Naive B cell (primary cell): ENCODE results near the gene PIAS4. TPM values are rescaled to one million over a fixed set of nuclear protein-coding genes. Genes with fewer than 3 reads are reported as not detected.
A peak's percentile ranks its signal among the peaks of the same experiment; 100 is the strongest.
"Not testable (repeated sequence)": the region's sequence is repeated elsewhere in the genome, so short reads cannot be mapped to it uniquely, and the experiment has no call there.

ENCODE experiments used
- ATAC-seq, 2 donors: fragments of 150-1000 bp; cut with Tn5 transposase; 2 replicates each; pipeline ENCODE4 v1.10.0; 2021; ENCODE audit warnings: low read depth in 2 of 2, mild to moderate bottlenecking in 2 of 2, moderate library complexity in 2 of 2
- DNase-seq: peaks from one replicate; pipeline ENCODE4 v3.0.0; 2022
- H3K27ac Mint-ChIP-seq, 6 donors: one replicate each; pipeline ENCODE4 v1.8.0; 2020 to 2022; ENCODE audit warnings: mild to moderate bottlenecking in 6 of 6, mixed read lengths in 6 of 6, moderate library complexity in 5 of 6, inconsistent platforms in 2 of 6
- H3K27me3 Mint-ChIP-seq, 3 donors: one replicate each; pipeline ENCODE4 v1.8.0; 2021 to 2022; ENCODE audit warnings: mixed read lengths in 3 of 3, mild to moderate bottlenecking in 1 of 3
- H3K36me3 Mint-ChIP-seq, 2 donors: one replicate each; pipeline ENCODE4 v1.8.0; 2020 to 2022; ENCODE audit warnings: mixed read lengths in 2 of 2, inconsistent platforms in 1 of 2, mild to moderate bottlenecking in 1 of 2
- H3K4me1 Mint-ChIP-seq, 3 donors: one replicate each; pipeline ENCODE4 v1.8.0; 2020 to 2022; ENCODE audit warnings: mixed read lengths in 3 of 3, inconsistent platforms in 1 of 3, mild to moderate bottlenecking in 1 of 3, moderate library complexity in 1 of 3
- H3K4me3 Mint-ChIP-seq, 8 donors: one replicate each; pipeline ENCODE4 v1.8.0; 2020 to 2022; ENCODE audit warnings: mild to moderate bottlenecking in 8 of 8, mixed read lengths in 8 of 8, moderate library complexity in 8 of 8, inconsistent platforms in 2 of 8
- H3K9me3 Mint-ChIP-seq, 7 donors: one replicate each; pipeline ENCODE4 v1.8.0; 2020 to 2022; ENCODE audit warnings: mixed read lengths in 7 of 7, mild to moderate bottlenecking in 5 of 7, inconsistent platforms in 2 of 7, moderate library complexity in 1 of 7
- polyA plus RNA-seq, 6 donors: library from polyadenylated mRNA; unstranded; fragments of 300-500 nt; fragmentation: Illumina TruSeq; gene quantifications; one replicate each; pipeline ENCODE4 v1.2.3, GENCODE V29; 2021; ENCODE audit warnings: low read depth in 6 of 6

Gene PIAS4
- polyA plus RNA-seq, 6 donors from 2014 or later = 5.1 to 12.1 (median 6.1) TPM

DNA sequence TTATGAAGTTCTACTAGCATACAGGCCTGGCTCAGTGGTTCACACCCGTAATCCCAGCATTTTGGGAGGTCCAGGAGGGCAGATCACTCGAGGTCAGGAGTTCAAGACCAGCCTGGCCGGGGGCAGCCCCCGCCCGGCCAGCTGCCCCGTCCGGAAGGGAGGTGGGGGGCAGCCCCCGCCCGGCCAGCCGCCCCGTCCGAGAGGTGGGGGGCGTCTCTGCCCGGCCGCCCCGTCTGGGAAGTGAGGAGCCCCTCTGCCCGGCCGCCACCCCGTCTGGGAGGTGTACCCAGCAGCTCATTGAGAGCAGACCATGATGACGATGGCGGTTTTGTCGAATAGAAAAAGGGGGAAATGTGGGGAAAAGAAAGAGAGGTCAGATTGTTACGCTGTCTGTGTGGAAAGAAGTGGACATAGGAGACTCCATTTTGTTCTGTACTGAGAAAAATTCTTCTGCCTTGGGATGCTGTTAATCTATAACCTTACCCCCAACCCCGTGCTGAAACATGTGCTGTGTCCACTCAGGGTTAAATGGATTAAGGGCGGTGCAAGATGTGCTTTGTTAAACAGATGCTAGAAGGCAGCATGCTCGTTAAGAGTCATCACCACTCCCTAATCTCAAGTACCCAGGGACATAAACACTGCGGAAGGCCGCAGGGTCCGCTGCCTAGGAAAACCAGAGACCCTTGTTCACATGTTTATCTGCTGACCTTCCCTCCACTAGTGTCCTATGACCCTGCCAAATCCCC is 8.7 kb upstream of the PIAS4 start:
- H3K4me1 Mint-ChIP-seq, H3K27ac Mint-ChIP-seq, H3K9me3 Mint-ChIP-seq, DNase-seq, ATAC-seq, H3K27me3 Mint-ChIP-seq, H3K4me3 Mint-ChIP-seq, H3K36me3 Mint-ChIP-seq: not testable (repeated sequence)

GRCh38 chr19:4000798-4001197 is 6.7 kb upstream of the PIAS4 start:
- not testable (repeated sequence) for H3K9me3 Mint-ChIP-seq, H3K27me3 Mint-ChIP-seq, ATAC-seq, H3K36me3 Mint-ChIP-seq, H3K4me3 Mint-ChIP-seq, DNase-seq, H3K27ac Mint-ChIP-seq, H3K4me1 Mint-ChIP-seq

DNA sequence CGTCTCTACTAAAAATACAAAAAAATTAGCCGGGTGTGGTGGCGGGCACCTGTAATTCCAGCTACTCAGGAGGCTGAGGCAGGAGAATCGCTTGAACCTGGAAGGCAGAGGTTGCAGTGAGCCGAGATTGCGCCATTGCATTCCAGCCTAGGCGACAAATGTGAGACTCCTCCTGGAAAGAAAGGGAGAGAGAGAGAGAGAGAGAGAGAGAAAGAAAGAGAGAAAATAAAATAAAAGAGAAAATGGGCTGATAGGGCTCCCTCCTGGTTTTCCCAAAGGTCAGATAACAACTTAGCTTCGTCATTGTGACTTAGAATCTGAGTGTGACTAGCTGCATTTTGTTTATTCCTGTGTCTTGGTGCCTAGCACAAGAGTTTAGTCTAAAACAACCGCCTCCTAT is 2.1 kb upstream of the PIAS4 start:
- H3K27me3 Mint-ChIP-seq, H3K36me3 Mint-ChIP-seq, H3K9me3 Mint-ChIP-seq, DNase-seq, ATAC-seq: not testable (repeated sequence)
- Mint-ChIP-seq H3K4me1 (peaks cover 14 to 20% (median 18%) of the 10 kb centered on the region in 3 donors), H3K27ac (peak overlapping the region in 1 of 6 donors; percentile 88), H3K4me3 (peak overlapping the region in 5 of 8 donors; percentile 28 to 88 (median 51))

DNA sequence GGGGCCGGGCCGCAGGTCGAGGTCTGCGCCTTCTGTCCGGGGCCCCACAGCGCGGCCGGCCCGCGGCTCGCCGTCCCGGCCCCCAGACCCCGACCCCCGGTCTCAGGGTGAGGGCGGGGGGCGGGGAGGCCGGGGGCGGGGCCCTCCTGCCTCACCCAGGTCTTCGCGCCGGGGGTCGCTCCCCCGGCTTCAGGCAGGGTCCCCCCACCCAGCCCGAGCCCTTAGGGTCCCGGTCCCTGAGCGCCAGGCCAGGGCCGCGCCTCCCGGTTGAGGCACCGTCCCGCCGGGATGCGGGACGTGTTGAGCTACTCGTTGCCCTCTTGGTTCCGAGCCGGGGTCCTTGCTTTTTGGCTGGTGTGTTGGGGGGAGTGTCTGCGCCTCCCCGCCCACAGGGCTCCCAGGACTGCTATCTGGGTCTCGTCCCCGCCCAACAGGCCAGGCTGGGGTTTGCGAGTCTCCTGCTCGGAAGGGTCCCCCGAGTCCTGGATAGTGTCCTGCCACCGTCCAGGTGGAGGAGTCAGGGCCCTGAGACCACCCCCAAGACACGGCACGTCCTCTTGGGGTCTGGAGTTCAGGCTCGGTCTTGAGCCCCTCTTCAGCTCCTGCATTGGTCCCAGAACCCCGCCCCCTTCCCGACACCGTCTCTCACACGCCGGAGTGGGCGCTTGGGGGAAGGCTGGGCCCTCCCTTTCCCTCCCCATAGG is 452 bp downstream of the PIAS4 start:
- peak; percentile 1 to 2 for ATAC-seq
- Mint-ChIP-seq H3K27ac (peak overlapping the region in 5 of 6 donors; percentile 87 to 96 (median 92)), H3K4me3 (peak overlapping the region; percentile 87 to 94 (median 88)), H3K4me1 (peaks cover 20 to 32% (median 24%) of the 10 kb centered on the region in 3 donors), H3K36me3 (no peaks in the 10 kb centered on the region), H3K27me3 (no peaks in the 10 kb centered on the region), H3K9me3 (no peaks in the 10 kb centered on the region)
- DNase-seq = no peak

- no peaks in the 10 kb centered on the region for H3K9me3 Mint-ChIP-seq
- no peaks in the 10 kb centered on the region for H3K36me3 Mint-ChIP-seq
- peaks cover 20 to 33% (median 24%) of the 10 kb centered on the region in 3 donors for H3K4me1 Mint-ChIP-seq
- no peak for DNase-seq
- H3K27ac Mint-ChIP-seq = no peak overlapping the region
- peak overlapping the region in 6 of 8 donors; percentile 37 to 92 (median 74) for H3K4me3 Mint-ChIP-seq
- ATAC-seq = no peak
- no peaks in the 10 kb centered on the region for H3K27me3 Mint-ChIP-seq
Measured at GRCh38 chr19:4009990-4010807, 2.7 kb downstream of the PIAS4 start.

DNA sequence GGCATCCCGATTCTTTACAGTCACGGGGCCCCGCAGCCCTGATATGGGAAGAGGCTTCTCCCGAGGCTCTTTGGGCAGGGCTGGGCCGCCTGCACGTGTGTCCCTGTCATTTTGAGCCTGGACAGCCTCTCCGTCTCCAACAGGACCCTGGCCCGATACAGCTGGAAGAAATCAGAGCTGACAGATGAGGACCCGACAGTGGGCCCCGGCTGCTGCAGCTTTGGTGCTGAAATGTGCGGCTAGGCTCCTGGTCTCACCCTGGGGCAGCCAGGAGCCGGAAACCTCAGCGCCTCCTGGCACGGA is 3.2 kb downstream of the PIAS4 start:
- H3K36me3 Mint-ChIP-seq = no peaks in the 10 kb centered on the region
- H3K4me1 Mint-ChIP-seq = peaks cover 20 to 33% (median 29%) of the 10 kb centered on the region in 3 donors
- DNase-seq (no peak), ATAC-seq (no peak)
- no peaks in the 10 kb centered on the region for H3K27me3 Mint-ChIP-seq
- no peaks in the 10 kb centered on the region for H3K9me3 Mint-ChIP-seq
- H3K4me3 Mint-ChIP-seq = peak overlapping the region in 2 of 8 donors; percentile 45 to 51
- H3K27ac Mint-ChIP-seq = no peak overlapping the region

DNA sequence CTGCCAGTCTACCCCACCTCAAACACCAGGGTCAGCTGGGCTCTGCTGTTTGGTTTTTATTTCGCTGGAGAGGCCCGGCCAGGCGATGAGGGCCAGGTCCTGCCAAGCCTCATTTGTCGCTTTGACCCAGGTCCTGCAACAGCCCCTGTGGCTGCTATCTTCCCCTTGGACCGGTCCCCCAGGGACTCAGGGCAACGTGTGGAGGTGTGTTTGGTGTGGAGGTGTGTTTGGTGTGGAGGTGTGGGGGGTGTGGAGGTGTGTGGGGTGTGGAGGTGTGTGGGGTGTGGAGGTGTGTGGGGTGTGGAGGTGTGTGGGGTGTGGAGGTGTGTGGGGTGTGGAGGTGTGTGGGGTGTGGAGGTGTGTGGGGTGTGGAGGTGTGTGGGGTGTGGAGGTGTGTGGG is 3.9 kb downstream of the PIAS4 start:
- H3K4me1 Mint-ChIP-seq = peaks cover 20 to 36% (median 32%) of the 10 kb centered on the region in 3 donors
- DNase-seq, H3K36me3 Mint-ChIP-seq, H3K9me3 Mint-ChIP-seq, H3K27me3 Mint-ChIP-seq, ATAC-seq: not testable (repeated sequence)
- H3K4me3 Mint-ChIP-seq = peak overlapping the region in 5 of 8 donors; percentile 31 to 71 (median 51)
- peak overlapping the region in 1 of 6 donors; percentile 74 for H3K27ac Mint-ChIP-seq

DNA sequence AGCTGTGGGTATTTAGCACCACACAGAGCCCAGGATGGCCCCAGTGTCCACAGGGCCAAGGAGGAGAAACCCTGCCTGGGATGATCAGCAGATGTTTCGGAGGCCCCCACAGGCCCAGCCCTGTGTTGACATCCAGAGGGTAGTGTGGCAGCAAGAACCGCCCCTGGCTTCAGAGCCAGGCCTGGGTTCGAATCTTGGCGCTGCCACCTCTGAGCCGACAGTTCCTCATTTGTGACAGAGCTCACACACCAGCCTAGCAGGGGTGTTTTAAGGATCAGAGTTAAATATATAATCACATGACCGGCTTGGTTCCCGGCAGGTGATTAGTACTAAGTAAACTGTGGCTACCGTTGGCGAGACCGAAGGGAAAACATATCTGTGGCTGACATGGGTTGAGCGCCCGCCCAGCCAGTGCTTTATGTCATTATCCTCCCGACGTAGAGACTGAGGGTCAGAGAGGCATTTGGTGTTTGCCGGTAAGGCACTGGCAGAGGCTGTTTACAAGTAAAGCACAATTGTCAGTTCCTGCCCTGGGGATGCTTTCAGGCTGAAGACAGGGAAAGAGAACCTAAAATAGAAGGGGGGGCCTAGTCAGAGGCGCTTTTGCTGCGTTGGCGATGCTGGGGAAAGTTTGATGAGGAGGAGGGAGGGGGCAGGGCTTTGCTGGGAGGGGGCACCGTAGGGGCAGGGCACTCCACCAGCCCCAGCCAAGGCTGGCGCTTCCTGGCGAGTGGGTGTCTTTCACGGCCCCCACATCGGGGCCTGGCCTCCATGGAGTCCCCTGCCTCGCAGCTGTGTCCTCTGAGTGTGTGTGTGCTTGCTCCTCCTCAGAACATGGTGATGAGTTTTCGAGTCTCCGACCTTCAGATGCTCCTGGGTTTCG is 4.8 kb downstream of the PIAS4 start:
- Mint-ChIP-seq H3K4me1 (peaks cover 22 to 41% (median 31%) of the 10 kb centered on the region in 3 donors), H3K27ac (peak overlapping the region in 3 of 6 donors; percentile 32 to 66 (median 65)), H3K27me3 (no peaks in the 10 kb centered on the region), H3K36me3 (no peaks in the 10 kb centered on the region), H3K4me3 (peak overlapping the region in 2 of 8 donors; percentile 30 to 47), H3K9me3 (no peaks in the 10 kb centered on the region)
- ATAC-seq (no peak), DNase-seq (no peak)

GRCh38 chr19:4012975-4013634 is 5.6 kb downstream of the PIAS4 start:
- Mint-ChIP-seq H3K4me1 (peaks cover 23 to 45% (median 31%) of the 10 kb centered on the region in 3 donors), H3K4me3 (peak overlapping the region in 2 of 8 donors; percentile 21 to 47), H3K27ac (peak overlapping the region in 2 of 6 donors; percentile 66 to 70), H3K27me3 (no peaks in the 10 kb centered on the region), H3K9me3 (no peaks in the 10 kb centered on the region), H3K36me3 (no peaks in the 10 kb centered on the region)
- ATAC-seq (no peak), DNase-seq (no peak)

- Mint-ChIP-seq H3K36me3 (no peaks in the 10 kb centered on the region), H3K4me1 (peaks cover 20 to 45% (median 23%) of the 10 kb centered on the region in 3 donors), H3K9me3 (no peaks in the 10 kb centered on the region), H3K27me3 (no peaks in the 10 kb centered on the region), H3K27ac (no peak overlapping the region), H3K4me3 (peak overlapping the region in 3 of 8 donors; percentile 25 to 63 (median 28))
- DNase-seq = no peak
- ATAC-seq = no peak
Measured at GRCh38 chr19:4013886-4014540, 6.5 kb downstream of the PIAS4 start.

DNA sequence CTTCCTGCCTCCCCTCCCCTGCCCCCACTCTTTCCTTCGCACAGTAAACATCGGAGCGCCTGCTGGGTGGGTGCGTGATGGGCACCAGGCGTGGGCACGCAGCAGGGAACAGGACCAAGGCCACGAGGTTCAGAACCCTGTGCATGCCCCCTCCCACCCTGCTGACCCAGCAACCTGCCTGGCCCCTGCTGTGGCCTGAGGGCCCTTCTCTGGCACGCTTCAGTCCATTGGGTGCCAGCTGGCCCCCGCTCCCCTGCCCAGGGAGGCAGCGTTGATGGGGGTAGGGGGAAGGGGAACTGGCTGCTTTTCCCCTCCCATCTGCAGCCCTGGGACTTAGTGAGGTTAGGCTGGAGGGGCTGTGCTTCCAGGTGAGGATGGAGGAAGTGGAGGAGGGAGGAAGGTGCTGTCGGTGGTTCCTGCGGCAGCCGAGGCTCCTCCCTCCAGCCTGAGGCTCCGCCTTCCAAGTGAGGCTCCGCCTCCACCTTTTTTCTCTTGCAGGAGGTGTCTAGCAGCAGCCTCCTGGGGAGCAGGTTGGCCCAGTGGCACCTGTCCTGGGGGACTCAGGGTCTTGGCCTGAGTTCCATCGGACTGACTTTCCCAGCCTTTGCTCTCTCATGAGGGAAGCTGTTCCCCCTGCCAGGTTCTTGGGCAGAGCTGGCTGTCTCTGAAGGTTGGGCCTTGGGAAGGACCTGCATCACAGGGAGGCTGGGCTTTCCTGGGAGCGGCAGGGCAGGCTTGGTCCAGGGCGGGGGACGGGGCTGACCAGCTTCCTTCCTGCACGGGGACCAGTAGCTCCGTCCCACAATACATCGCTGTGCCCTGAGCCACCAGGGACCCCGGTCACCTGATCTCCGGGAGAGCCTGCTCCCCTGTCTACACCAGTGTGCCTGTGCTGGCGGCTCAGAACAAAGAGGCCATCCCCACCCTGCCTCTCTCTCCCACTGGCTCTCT is 7.3 kb downstream of the PIAS4 start:
- H3K27ac Mint-ChIP-seq = peak overlapping the region in 1 of 6 donors; percentile 60
- H3K4me1 Mint-ChIP-seq = peaks cover 13 to 37% (median 16%) of the 10 kb centered on the region in 3 donors
- no peaks in the 10 kb centered on the region for H3K36me3 Mint-ChIP-seq
- no peaks in the 10 kb centered on the region for H3K27me3 Mint-ChIP-seq
- ATAC-seq (peak; percentile 37 to 53), DNase-seq (peak; percentile 21)
- peak overlapping the region in 3 of 8 donors; percentile 25 to 63 (median 29) for H3K4me3 Mint-ChIP-seq
- H3K9me3 Mint-ChIP-seq = no peaks in the 10 kb centered on the region
